ENCODE results near the gene COL8A1.

COL8A1 gene

DNA sequence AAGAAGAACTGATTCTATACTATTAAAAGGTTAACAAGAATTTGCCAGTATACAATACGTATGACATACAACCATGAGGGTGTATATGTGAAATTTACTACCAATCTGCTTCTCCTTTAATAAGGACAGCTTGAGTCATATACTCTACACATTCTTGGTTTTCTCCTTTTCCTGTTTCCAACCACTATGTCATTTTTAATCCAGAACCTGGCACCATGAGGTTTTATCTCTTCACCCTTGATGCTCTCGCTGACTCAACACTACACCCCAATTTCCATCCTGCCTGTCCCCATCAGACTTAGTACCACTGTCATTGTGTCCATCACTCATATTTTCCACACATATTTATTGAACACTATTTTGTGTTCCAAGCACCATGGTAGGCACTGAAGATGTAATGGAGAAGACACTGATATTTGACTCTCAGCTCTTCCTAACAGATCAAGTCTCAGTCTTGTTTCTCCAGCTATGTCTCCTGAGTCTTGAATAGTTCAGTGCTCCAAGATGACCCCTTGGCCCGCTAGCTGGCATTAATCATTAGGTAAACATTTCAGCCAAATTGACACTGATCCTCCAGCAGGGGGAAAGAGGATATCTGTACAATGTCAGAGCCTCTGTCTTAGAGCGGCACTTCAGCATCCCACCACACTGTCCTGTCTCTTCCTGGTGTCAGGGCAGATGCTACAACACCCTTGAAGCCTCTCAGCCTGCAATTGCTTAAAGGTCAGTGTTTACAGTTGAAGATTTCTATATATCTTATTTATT lies 11.2 kb upstream of the COL8A1 start:
- H3K9me3 Mint-ChIP-seq: no peaks in the 10 kb centered on the region
- no peak overlapping the region for H3K27ac Mint-ChIP-seq
- peaks cover 4 to 6% of the 10 kb centered on the region in 2 donors for H3K27me3 Mint-ChIP-seq
- no peak overlapping the region for H3K4me3 Mint-ChIP-seq
- DNase-seq (no peak), ATAC-seq (replicated peaks) (peak; percentile 46 to 54)
- no peaks in the 10 kb centered on the region for H3K4me1 Mint-ChIP-seq
- no peaks in the 10 kb centered on the region for H3K36me3 Mint-ChIP-seq

- no peak overlapping the region for H3K4me3 Mint-ChIP-seq
- ATAC-seq (replicated peaks): no peak
- DNase-seq: no peak
- H3K9me3 Mint-ChIP-seq: peaks cover 0 to 2% of the 10 kb centered on the region in 2 donors
- H3K36me3 Mint-ChIP-seq: no peaks in the 10 kb centered on the region
- no peaks in the 10 kb centered on the region for H3K4me1 Mint-ChIP-seq
- H3K27me3 Mint-ChIP-seq: peaks cover 20 to 25% of the 10 kb centered on the region in 2 donors
- no peak overlapping the region for H3K27ac Mint-ChIP-seq
Measured at GRCh38 chr3:99630815-99631214, 7.6 kb upstream of the COL8A1 start.

DNA sequence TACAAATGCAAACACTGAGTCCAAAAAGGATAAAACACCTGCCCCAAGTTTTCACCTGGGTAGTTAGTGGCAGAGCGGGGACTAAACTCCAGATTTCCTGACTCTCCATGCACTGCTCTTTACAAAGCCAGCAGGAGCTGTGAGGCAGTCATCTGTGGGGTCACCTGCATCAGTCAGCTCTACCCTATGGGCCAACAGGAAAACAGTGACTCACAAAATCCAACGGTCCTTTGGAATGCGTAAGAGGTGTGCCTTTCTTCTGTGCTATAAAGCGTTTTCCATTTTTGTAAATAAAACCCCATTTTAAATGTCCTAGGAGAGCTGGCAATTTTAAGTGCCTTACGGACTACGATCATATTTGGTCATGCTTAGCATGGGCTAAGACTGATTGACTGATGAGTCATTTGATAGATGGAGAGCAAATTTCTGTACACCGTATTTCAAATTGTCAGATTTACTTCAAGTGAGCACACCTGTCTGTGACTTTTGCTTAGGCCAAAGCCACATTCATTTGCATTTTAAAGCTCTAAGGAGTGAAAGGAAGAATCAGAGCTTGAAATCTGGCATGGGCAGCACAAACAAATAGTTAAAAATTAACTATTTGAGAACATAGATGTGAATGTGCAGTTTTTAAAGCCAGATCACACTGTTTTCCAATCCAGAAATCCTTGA lies 4.4 kb upstream of the COL8A1 start:
- Mint-ChIP-seq H3K4me3 (no peak overlapping the region), H3K9me3 (peaks cover 0 to 2% of the 10 kb centered on the region in 2 donors), H3K27ac (no peak overlapping the region), H3K36me3 (no peaks in the 10 kb centered on the region), H3K27me3 (peaks cover 43 to 48% of the 10 kb centered on the region in 2 donors), H3K4me1 (peaks cover 11 to 15% of the 10 kb centered on the region in 2 donors)
- DNase-seq: no peak
- ATAC-seq (replicated peaks): no peak

- peaks cover 0 to 2% of the 10 kb centered on the region in 2 donors for H3K9me3 Mint-ChIP-seq
- H3K36me3 Mint-ChIP-seq: no peaks in the 10 kb centered on the region
- H3K4me3 Mint-ChIP-seq: no peak overlapping the region
- H3K27ac Mint-ChIP-seq: no peak overlapping the region
- H3K27me3 Mint-ChIP-seq: peaks cover 48 to 51% of the 10 kb centered on the region in 2 donors
- no peak for DNase-seq
- ATAC-seq (replicated peaks): no peak
- H3K4me1 Mint-ChIP-seq: peaks cover 11 to 15% of the 10 kb centered on the region in 2 donors
Measured at GRCh38 chr3:99634881-99635280, 3.5 kb upstream of the COL8A1 start.

- Mint-ChIP-seq H3K27me3 (peaks cover 49 to 53% of the 10 kb centered on the region in 2 donors), H3K4me3 (no peak overlapping the region), H3K4me1 (peaks cover 11 to 15% of the 10 kb centered on the region in 2 donors)
Measured at GRCh38 chr3:99635348-99635747, 3.0 kb upstream of the COL8A1 start.

DNA sequence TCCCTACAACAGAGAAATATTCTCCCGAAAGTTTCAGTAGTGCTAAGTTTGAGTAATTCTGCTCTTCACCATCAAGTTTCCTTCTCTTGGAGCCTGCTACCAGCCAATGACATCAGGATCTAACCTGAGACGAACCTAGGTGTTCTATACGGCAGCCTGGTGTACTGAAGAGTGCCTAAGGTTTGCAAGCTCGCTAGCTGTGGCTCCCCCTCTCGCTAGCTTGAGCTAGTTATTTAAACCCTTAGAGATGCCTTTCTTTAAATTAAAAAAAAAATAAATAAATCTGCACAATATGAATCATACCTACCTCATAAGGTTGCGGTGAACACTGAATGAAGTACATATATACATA lies 1.4 kb upstream of the COL8A1 start:
- ATAC-seq (replicated peaks) (no peak), DNase-seq (no peak)
- H3K27ac Mint-ChIP-seq: no peak overlapping the region
- H3K4me1 Mint-ChIP-seq: peaks cover 11 to 15% of the 10 kb centered on the region in 2 donors
- H3K36me3 Mint-ChIP-seq: no peaks in the 10 kb centered on the region
- peaks cover 0 to 2% of the 10 kb centered on the region in 2 donors for H3K9me3 Mint-ChIP-seq
- H3K4me3 Mint-ChIP-seq: no peak overlapping the region
- H3K27me3 Mint-ChIP-seq: peaks cover 52 to 61% of the 10 kb centered on the region in 2 donors

More at GRCh38 chr3:99635348-99635747, 3.0 kb upstream of the COL8A1 start:
- peaks cover 0 to 2% of the 10 kb centered on the region in 2 donors for H3K9me3 Mint-ChIP-seq
- ATAC-seq (replicated peaks): no peak
- no peak for DNase-seq
- no peaks in the 10 kb centered on the region for H3K36me3 Mint-ChIP-seq
- H3K27ac Mint-ChIP-seq: no peak overlapping the region

DNA sequence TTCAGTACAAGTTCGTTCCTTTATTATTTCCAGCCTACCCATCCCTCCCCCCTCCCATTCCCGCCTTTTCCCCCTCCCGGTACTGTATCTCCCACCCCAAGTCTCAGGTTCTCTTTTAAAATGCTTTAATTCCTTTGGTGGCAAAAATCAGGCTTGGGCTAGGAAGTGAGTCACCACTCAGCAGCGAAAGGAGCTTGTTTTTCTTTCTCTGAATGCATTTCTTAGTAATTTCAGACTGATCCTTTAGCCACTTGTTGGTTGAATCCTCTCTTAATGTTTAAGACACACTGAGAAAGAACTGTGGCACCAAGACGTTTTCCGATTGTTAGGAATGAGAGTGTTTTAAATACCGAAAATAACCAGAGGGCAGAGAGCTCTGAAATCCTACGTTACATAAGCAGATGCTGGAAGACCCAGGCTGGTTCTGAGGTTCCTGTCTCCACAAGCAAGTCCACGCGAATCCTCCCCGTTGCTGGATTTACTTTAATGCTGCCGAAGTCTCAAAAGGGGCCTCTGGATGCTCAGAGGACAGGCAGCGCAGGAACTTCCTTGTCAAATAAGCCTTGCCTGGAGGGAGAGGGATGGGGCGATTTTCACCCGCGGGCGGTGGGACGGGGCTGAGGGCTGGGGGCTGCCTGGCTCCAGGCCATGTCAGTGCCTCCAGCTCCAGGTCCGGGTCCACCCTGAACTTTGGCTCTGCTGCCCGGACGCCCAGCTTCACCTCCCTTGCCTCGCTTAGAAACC lies 854 bp upstream of the COL8A1 start:
- H3K4me3 Mint-ChIP-seq: peak overlapping the region in 1 of 2 donors; percentile 0
- no peak for ATAC-seq (replicated peaks)
- H3K36me3 Mint-ChIP-seq: no peaks in the 10 kb centered on the region
- no peak for DNase-seq
- H3K9me3 Mint-ChIP-seq: peaks cover 0 to 2% of the 10 kb centered on the region in 2 donors
- peaks cover 11 to 15% of the 10 kb centered on the region in 2 donors for H3K4me1 Mint-ChIP-seq
- H3K27me3 Mint-ChIP-seq: peaks cover 50 to 57% of the 10 kb centered on the region in 2 donors
- H3K27ac Mint-ChIP-seq: no peak overlapping the region

DNA sequence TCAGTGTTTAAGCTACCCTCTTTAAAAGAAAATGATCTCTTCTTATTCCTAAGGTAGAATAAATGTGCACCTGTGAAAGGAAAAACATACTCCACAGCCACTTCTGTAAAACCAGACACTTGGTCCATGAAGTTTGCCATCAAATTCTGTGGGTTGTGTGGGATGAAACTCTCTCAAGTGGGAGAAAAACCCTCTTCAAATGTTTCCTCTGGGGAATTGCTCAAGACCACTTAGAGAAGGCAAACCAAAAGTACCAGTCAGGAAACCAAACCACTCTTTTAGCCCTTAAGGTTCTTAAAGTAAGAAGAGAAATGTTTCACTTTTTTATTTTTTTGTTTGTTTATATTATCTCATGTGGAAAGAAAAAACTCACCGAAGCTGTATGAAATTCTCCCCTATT lies 1.2 kb downstream of the COL8A1 start:
- Mint-ChIP-seq H3K36me3 (no peaks in the 10 kb centered on the region), H3K4me3 (no peak overlapping the region), H3K27me3 (peaks cover 41 to 52% of the 10 kb centered on the region in 2 donors), H3K9me3 (peaks cover 0 to 2% of the 10 kb centered on the region in 2 donors), H3K4me1 (peaks cover 11 to 15% of the 10 kb centered on the region in 2 donors), H3K27ac (no peak overlapping the region)
- no peak for ATAC-seq (replicated peaks)
- no peak for DNase-seq

DNA sequence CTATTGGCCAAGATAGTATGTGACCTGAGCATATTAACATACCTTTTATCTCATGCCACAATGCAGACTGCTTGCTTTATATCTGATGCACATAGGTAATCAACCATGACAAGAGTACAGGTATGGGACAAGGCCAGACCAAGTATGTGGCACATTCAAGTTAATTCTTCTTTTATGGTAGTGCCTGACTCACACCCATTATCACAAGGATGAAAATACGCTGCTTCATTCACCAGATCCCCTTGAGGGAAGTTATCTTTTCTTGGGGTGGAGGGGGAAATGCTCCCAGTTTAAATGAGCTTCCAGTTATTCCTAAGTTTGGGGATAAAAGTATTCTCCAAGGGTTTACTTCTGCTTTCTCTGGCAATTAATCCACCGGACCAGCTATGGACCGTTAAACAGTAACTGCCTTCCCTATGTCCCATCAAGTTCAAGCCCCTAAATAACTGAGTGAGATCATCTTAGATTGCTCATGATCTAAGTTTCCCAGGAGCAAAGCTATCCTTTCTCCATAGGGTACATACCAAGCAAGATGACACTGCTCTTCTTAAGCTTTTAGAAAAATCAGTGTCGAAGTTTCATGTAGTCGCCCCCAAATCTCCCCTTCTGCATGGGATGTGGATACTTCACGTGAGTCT lies 1.9 kb downstream of the COL8A1 start:
- Mint-ChIP-seq H3K4me3 (no peak overlapping the region), H3K36me3 (no peaks in the 10 kb centered on the region), H3K9me3 (no peaks in the 10 kb centered on the region), H3K4me1 (peaks cover 11 to 15% of the 10 kb centered on the region in 2 donors), H3K27me3 (peaks cover 34 to 44% of the 10 kb centered on the region in 2 donors), H3K27ac (no peak overlapping the region)
- DNase-seq (no peak), ATAC-seq (replicated peaks) (no peak)

GRCh38 chr3:99641480-99641879 lies 3.1 kb downstream of the COL8A1 start:
- ATAC-seq (replicated peaks) (no peak), DNase-seq (no peak)
- no peak overlapping the region for H3K4me3 Mint-ChIP-seq
- peaks cover 34 to 36% of the 10 kb centered on the region in 2 donors for H3K27me3 Mint-ChIP-seq
- H3K36me3 Mint-ChIP-seq: no peaks in the 10 kb centered on the region
- H3K9me3 Mint-ChIP-seq: no peaks in the 10 kb centered on the region
- peaks cover 11 to 15% of the 10 kb centered on the region in 2 donors for H3K4me1 Mint-ChIP-seq
- H3K27ac Mint-ChIP-seq: no peak overlapping the region

GRCh38 chr3:99641982-99642381 lies 3.6 kb downstream of the COL8A1 start:
- DNase-seq: no peak
- Mint-ChIP-seq H3K27me3 (peaks cover 30 to 36% of the 10 kb centered on the region in 2 donors), H3K27ac (no peak overlapping the region), H3K9me3 (no peaks in the 10 kb centered on the region), H3K36me3 (no peaks in the 10 kb centered on the region), H3K4me1 (peaks cover 11 to 15% of the 10 kb centered on the region in 2 donors), H3K4me3 (no peak overlapping the region)
- no peak for ATAC-seq (replicated peaks)

DNA sequence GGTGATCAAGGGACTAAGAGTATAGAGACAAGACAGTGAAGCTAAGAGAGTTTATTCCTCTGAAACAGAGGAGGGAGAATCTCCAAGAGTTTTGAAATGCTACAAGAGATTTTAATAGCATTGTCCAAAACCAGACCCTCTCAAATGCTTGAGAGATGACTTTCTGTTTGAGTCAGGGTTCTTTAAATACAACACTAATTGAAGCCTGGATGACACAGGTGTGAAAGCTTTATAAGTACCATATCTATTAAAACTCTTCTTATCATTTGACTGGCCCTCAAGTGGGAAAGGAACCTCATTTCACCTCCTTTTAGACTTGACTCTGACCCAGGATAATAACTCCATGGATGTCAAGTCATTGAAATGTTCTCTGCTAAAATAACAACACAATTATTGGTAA lies 5.6 kb downstream of the COL8A1 start:
- DNase-seq: no peak
- H3K9me3 Mint-ChIP-seq: no peaks in the 10 kb centered on the region
- H3K27ac Mint-ChIP-seq: no peak overlapping the region
- ATAC-seq (replicated peaks): no peak
- H3K4me1 Mint-ChIP-seq: no peaks in the 10 kb centered on the region
- H3K36me3 Mint-ChIP-seq: no peaks in the 10 kb centered on the region
- H3K4me3 Mint-ChIP-seq: no peak overlapping the region
- peaks cover 11 to 17% of the 10 kb centered on the region in 2 donors for H3K27me3 Mint-ChIP-seq

- Mint-ChIP-seq H3K4me1 (no peaks in the 10 kb centered on the region), H3K36me3 (no peaks in the 10 kb centered on the region), H3K27me3 (peaks cover 7 to 13% of the 10 kb centered on the region in 2 donors), H3K9me3 (peaks cover 0 to 2% of the 10 kb centered on the region in 2 donors), H3K27ac (no peak overlapping the region), H3K4me3 (no peak overlapping the region)
- DNase-seq: no peak
- ATAC-seq (replicated peaks): no peak
Measured at GRCh38 chr3:99644746-99645145, 6.4 kb downstream of the COL8A1 start.

All from stimulated activated naive B cell treated with anti-CD40 and anti-IgM and Interleukin-4, amounts not matched to agents 10 μg/mL and 1 μg/mL and 100 μg/mL, for 72 hours (primary cell).